ENCODE results near the gene TRPM2. TPM values are rescaled to one million over a fixed set of nuclear protein-coding genes. Genes with fewer than 3 reads are reported as not detected.
A peak's percentile ranks its signal among the peaks of the same experiment; 100 is the strongest.

Gene TRPM2
- total and polyA plus RNA-seq, 2 of the 13 experiments (the other 11 are each of a cell fraction or from before 2014, with no cell fraction given), result 0.07 to 0.20 TPM

GRCh38 chr21:44338971-44339910, 14.2 kb upstream of the TRPM2 start, which contains the start of gene CFAP410 (continued):
- TF ChIP-seq IKZF5 (CRISPR knock-in tag; IDR thresholded peaks at IDR 0.05) (peak; percentile 84), ZNF788 (CRISPR knock-in tag; IDR thresholded peaks at IDR 0.05; ENCODE audit: borderline replicate concordance) (peak; percentile 89), ZNF160 (CRISPR knock-in tag; IDR thresholded peaks at IDR 0.05) (peak; percentile 92), CBFB (CRISPR knock-in tag; IDR thresholded peaks at IDR 0.05) (peak; percentile 84; the same call in 1 of the 2 replicates), MEF2D (CRISPR knock-in tag; IDR thresholded peaks at IDR 0.05) (peak; percentile 68), GLMP (CRISPR knock-in tag; IDR thresholded peaks at IDR 0.05; ENCODE audit: borderline replicate concordance) (no peak), ZNF616 (CRISPR knock-in tag; IDR thresholded peaks at IDR 0.05; ENCODE audit: low read depth) (no peak), ZNF143 (CRISPR knock-in tag; IDR thresholded peaks at IDR 0.05) (peak; percentile 68), ZNF7 (CRISPR knock-in tag; IDR thresholded peaks at IDR 0.05) (no peak), ZNF207 (IDR thresholded peaks at IDR 0.05; ENCODE audit: borderline replicate concordance) (no peak), ZNF276 (CRISPR knock-in tag; IDR thresholded peaks at IDR 0.05; ENCODE audit: low read depth) (peak; percentile 68; the same call in 1 of the 2 replicates), HNF4G (IDR thresholded peaks at IDR 0.05; ENCODE audit: borderline replicate concordance, low read depth, low read length) (no peak), HNF4G (CRISPR knock-in tag; IDR thresholded peaks at IDR 0.05; ENCODE audit: borderline replicate concordance, low read depth) (no peak), MLXIP (CRISPR knock-in tag; IDR thresholded peaks at IDR 0.05; ENCODE audit: borderline replicate concordance) (no peak), ZNF225 (CRISPR knock-in tag; IDR thresholded peaks at IDR 0.05) (0 out of 2 replicates have a peak, but pooled peaks have one; percentile 52), CBX1 (IDR thresholded peaks at IDR 0.05; ENCODE audit: low read depth) (peak; percentile 63), ZNF768 (CRISPR knock-in tag; IDR thresholded peaks at IDR 0.05) (no peak; the same call in 1 of the 2 replicates), JARID2 (CRISPR knock-in tag; IDR thresholded peaks at IDR 0.05; ENCODE audit: insufficient replicate concordance) (no peak), ZBTB43 (CRISPR knock-in tag; conservative IDR thresholded peaks at IDR 0.05) (no peak), ARHGAP35 (CRISPR knock-in tag; IDR thresholded peaks at IDR 0.05; ENCODE audit: borderline replicate concordance) (peak; percentile 62; the same call in 1 of the 2 replicates), ELF3 (CRISPR knock-in tag; IDR thresholded peaks at IDR 0.05) (peak; percentile 64)

Measured in HepG2 (cell line).